Renal cortical epithelial cell (primary cell): ENCODE measurements around the gene ATRNL1. TPM values are rescaled to one million over a fixed set of nuclear protein-coding genes. Genes with fewer than 3 reads are reported as not detected.
"Not testable (repeated sequence)": the region's sequence is repeated elsewhere in the genome, so short reads cannot be mapped to it uniquely, and the experiment has no call there.

Source experiments
- DNase-seq: peaks from one replicate; pipeline ENCODE4 v3.0.0-alpha.2; 2011; ENCODE audit warnings: low read depth
- total RNA-seq: library from RNA; depleted of rRNA; stranded (reverse); fragments of >200 nt; gene quantifications from 2 replicates; pipeline ENCODE4 v1.2.3, GENCODE V29; 2014

The ATRNL1 gene
- total RNA-seq, 1 donor from 2014 or later = 12.3 TPM

GRCh38 chr10:115207276-115207675 lies 114.1 kb downstream of the ATRNL1 start:
- not testable (repeated sequence) for DNase-seq

- DNase-seq = no peak
Observed at GRCh38 chr10:115209133-115209532, 116.0 kb downstream of the ATRNL1 start.

DNA sequence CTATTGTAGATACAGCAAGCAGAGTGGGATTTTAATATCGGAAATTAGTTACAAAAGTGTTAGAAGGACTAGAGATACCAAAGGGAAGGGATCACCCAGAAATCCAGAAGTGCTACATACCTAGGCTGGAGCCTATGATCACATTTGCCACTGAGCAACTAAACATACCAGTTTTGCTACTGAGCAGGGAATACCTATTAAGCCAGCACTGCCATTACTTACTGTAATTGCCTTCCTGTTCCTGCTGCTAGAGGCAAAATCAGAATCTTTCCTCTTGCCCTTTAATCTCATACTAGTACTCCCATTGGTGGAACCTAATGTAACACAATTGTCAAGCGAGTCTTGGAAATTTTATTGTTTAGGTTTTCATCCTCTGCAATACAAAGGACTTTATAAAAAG lies 121.7 kb downstream of the ATRNL1 start:
- no peak for DNase-seq

GRCh38 chr10:115219203-115219602 lies 126.0 kb downstream of the ATRNL1 start:
- no peak for DNase-seq

DNA sequence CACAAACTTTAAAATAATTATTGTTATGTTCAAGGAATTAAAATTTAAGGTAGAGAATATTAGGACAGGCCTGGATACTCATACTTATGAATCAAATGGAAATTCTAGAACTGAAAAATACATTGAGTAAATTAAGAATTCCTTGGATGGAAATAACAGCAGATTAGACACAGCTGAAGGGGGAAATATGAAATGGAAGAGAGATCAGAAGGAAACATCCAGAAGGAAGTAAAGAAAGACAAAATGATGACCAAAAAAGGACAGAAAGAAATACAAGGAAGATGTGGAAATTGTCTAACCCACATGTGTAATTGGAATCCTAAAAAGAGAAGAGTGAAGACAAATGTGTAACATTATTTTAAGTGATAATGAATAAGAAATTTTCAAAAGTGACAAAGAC lies 128.9 kb downstream of the ATRNL1 start:
- DNase-seq = no peak

DNA sequence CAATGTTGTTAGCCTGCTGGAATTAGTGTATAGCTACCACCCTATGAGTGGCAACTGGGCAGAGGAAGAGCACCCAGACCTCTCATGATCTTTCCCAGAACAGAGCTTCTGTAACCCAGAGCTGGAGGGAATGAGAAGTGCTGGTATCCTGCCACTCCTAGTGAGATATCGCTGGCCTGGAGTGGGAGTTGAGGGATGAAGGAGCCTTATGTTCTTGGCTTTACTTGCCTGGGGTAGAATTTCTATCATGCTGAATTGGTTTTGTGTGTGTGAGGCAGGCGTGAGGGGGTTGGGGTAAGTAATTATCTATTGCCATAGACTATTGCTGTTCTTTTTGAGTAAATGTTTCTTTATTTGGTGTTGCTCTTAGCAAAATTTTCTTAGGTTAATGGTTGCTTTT lies 146.6 kb downstream of the ATRNL1 start:
- no peak for DNase-seq

DNA sequence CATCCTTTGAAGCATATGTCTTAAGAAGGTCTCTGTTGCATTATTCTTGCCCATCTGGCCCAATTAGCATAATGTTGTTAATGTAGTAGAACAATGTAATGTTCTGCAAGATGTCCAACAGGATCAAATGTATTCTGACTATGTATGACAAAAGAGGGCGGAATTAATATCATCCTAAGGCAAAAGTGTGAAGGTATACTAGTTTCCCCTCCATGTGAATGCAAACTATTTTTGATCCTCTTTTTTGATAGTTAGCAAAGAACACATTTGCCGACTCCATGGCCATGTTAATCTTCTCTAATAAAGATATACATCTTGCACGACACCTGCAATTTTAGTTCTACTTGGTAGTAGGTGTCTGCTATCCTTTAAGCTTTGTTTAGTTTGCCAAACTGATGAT lies 157.6 kb downstream of the ATRNL1 start:
- no peak for DNase-seq

- not testable (repeated sequence) for DNase-seq
Observed at GRCh38 chr10:115253765-115254164, 160.6 kb downstream of the ATRNL1 start.

DNA sequence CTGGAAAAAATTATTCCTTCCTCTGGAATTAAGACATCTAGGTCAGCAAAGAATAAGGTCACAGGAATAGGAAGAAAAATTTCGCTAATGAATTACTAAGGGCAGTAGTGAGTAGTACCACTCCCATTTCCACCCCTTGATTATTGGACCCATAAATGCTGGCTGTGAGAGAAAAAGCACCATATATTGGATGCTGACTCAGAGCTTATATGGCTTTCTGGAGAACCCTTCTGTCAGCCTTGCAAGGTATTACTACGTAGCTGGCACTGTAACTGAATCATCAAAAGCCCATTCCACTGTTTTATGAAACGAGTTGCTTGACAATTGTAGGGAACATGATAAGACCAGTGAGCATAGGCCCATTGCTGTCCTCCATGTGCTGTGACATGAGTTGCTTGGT lies 179.3 kb downstream of the ATRNL1 start:
- DNase-seq = no peak

DNA sequence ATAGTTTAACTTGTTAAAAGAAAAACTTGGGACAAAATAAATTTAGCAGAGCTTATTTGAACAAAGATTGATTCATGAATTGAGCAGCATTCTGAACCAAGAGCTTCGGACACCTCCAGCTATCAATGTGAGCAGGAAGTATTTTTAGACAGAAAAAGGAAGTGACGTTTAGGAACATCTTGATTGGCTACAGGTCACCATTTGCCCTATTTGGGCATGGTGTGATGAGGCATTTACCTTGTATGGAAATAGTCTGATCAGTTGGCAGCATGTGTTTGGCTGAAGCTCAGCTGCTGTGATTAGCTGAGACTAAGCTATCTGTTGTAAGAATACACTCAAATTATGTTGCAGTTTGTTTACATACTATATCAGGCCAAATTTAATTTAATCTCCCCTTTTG lies 185.1 kb downstream of the ATRNL1 start:
- DNase-seq = no peak

DNA sequence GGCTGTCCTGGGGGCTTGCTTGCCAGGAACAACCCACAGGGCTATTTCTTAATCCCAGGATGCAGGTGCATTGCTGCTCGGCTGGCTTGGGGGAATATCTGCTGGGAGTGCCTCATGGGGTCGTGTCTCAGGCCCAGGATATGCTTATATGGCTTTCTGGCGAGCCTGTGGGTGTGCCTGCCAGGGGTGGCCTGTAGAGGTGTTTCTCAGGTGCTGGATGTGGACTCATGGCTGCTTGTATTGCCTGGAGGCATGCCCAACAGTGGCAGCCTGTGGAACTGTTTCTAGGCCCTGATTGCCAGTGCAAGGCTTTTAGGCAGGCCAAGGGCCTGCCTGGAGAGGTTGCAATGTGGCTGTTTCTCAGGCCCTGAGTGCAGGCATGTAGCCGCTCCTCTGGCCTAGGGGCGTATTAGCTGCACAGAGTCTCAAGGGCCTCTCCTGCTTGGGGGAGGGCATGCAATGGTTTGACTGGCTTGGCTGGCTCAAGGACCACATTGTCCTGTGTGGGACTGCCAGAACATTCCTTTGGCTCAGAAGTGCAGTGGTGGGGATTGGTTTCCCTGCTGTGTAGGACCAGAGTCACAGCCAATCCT lies 202.1 kb downstream of the ATRNL1 start:
- DNase-seq = no peak

DNA sequence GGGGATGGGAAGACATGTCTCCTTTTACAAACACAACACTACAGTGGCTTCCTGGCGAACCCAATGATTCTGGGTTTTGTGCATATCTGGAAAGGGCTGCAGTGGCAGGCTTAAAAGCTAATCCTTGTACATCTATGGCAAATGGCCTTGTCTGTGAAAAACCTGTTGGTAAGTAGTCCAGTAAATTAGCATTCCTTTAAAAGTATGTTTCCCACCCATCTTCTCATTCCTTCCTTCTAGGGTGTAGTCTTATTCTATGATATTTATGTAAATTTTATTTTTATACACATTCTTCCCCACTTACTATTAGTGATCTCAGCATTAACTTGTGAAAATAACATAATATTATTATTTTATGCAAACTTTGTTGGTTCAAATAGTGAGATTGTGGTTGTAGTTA lies 206.9 kb downstream of the ATRNL1 start:
- DNase-seq = no peak

GRCh38 chr10:115319669-115320068 lies 226.5 kb downstream of the ATRNL1 start:
- not testable (repeated sequence) for DNase-seq

GRCh38 chr10:115321360-115321759 lies 228.2 kb downstream of the ATRNL1 start:
- no peak for DNase-seq

- no peak for DNase-seq
Observed at GRCh38 chr10:115328331-115328730, 235.2 kb downstream of the ATRNL1 start.

- peak; percentile 59 for DNase-seq
Observed at GRCh38 chr10:115335366-115335765, 242.2 kb downstream of the ATRNL1 start.

- DNase-seq = peak; percentile 80
Observed at GRCh38 chr10:115355162-115355760, 262.1 kb downstream of the ATRNL1 start.

GRCh38 chr10:115367920-115368319 lies 274.8 kb downstream of the ATRNL1 start:
- DNase-seq = not testable (repeated sequence)

GRCh38 chr10:115379064-115379463 lies 285.9 kb downstream of the ATRNL1 start:
- DNase-seq = no peak

GRCh38 chr10:115384665-115385064 lies 291.5 kb downstream of the ATRNL1 start:
- no peak for DNase-seq

- no peak for DNase-seq
Observed at GRCh38 chr10:115390607-115391006, 297.4 kb downstream of the ATRNL1 start.

DNA sequence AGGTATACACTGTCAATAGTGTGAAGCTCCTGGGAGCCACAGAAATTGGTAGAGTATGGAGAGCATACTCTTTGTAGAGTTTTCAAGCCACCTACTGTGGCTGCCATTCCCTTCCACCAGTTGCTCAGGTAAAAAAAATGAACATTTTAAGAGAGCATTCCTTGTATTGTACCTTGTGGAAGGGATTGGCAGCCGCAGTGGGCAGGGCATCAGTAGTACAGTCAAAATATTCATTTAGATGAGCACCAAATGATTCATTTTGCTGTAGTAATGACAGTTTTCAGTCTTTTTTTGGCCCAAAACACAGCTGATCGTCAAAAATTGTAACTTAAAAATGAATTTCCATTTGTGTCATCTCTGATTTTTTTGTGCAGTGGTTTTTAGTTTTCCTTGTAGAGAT lies 304.9 kb downstream of the ATRNL1 start:
- no peak for DNase-seq

DNA sequence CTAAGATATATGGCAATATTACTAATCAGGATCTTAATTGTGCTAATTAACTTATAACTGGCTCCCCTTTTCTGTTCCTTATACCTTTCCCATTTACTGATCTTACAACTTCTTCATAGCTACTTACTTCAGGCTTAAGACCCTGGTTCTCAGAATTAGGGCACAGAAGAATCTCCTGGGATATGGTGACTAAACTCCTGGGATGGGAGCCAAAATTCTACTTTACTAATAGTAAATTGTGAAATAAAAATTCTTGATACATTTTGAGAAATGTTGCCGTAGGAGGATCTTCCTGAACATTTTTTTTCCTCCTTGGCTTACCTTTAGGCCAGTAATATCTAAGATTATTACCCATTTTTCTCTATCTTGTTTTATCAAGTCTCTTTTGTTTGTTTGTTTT lies 309.5 kb downstream of the ATRNL1 start:
- DNase-seq = peak; percentile 39

DNA sequence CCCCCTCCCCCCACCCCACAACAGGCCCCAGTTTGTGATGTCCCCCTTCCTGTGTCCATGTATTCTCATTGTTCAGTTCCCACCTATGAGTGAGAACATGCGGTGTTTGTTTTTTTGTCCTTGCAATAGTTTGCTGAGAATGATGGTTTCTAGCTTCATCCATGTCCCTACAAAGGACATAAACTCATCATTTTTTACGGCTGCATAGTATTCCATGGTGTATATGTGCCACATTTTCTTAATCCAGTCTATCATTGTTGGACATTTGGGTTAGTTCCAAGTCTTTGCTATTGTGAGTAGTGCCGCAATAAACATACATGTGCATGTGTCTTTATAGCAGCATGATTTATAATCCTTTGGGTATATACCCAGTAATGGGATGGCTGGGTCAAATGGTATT lies 312.7 kb downstream of the ATRNL1 start:
- not testable (repeated sequence) for DNase-seq
